HG03378 (cell line): Measurements from ENCODE around the gene CAVIN1.
"Not testable (repeated sequence)": the region's sequence is repeated elsewhere in the genome, so short reads cannot be mapped to it uniquely, and the experiment has no call there.

Experiments
- ATAC-seq: cut with Tn5 transposase; IDR thresholded peaks from one replicate; pipeline ENCODE4 v1.9.1; 2021; ENCODE audit warnings: mild to moderate bottlenecking, moderate library complexity; ENCODE audit not compliant: unreplicated experiment

CAVIN1 gene

GRCh38 chr17:42381898-42382297 is 41.2 kb downstream of the CAVIN1 start:
- ATAC-seq: no peak

GRCh38 chr17:42380935-42381334 is 42.1 kb downstream of the CAVIN1 start:
- no peak for ATAC-seq

GRCh38 chr17:42378959-42379594 is 44.0 kb downstream of the CAVIN1 start:
- no peak for ATAC-seq

GRCh38 chr17:42378359-42378958 is 44.6 kb downstream of the CAVIN1 start:
- ATAC-seq: no peak

GRCh38 chr17:42373896-42374295 is 49.2 kb downstream of the CAVIN1 start:
- ATAC-seq: no peak

GRCh38 chr17:42372142-42372541 is 50.9 kb downstream of the CAVIN1 start:
- ATAC-seq: no peak

- not testable (repeated sequence) for ATAC-seq
Observed at GRCh38 chr17:42368797-42369561, 54.1 kb downstream of the CAVIN1 start.

- not testable (repeated sequence) for ATAC-seq
Observed at GRCh38 chr17:42368310-42368709, 54.7 kb downstream of the CAVIN1 start.

GRCh38 chr17:42366176-42367023 is 56.7 kb downstream of the CAVIN1 start:
- ATAC-seq: not testable (repeated sequence)

- no peak for ATAC-seq
Observed at GRCh38 chr17:42365136-42365535, 57.9 kb downstream of the CAVIN1 start.

GRCh38 chr17:42363767-42364585 is 59.1 kb downstream of the CAVIN1 start:
- no peak for ATAC-seq

- no peak for ATAC-seq
Observed at GRCh38 chr17:42363231-42363630, 59.8 kb downstream of the CAVIN1 start.

GRCh38 chr17:42362245-42362961 is 60.7 kb downstream of the CAVIN1 start:
- no peak for ATAC-seq

- no peak for ATAC-seq
Observed at GRCh38 chr17:42361781-42362186, 61.3 kb downstream of the CAVIN1 start.

GRCh38 chr17:42360388-42360787 is 62.7 kb downstream of the CAVIN1 start:
- ATAC-seq: not testable (repeated sequence)

- ATAC-seq: no peak
Observed at GRCh38 chr17:42359133-42359532, 63.9 kb downstream of the CAVIN1 start.

- ATAC-seq: no peak
Observed at GRCh38 chr17:42358434-42358833, 64.6 kb downstream of the CAVIN1 start.

- no peak for ATAC-seq
Observed at GRCh38 chr17:42354956-42355843, 67.9 kb downstream of the CAVIN1 start.
